HK-2 (cell line): ENCODE measurements around the gene OGG1.

Experiments
- DNase-seq: peaks from one replicate; pipeline ENCODE4 v3.0.0-alpha.2; 2018; ENCODE audit not compliant: unreplicated experiment

OGG1 gene

GRCh38 chr3:9749645-9750555 lies at the start of gene OGG1:
Gene OGG1, plus strand, starts transcription at chr3:9749952. Its CDS starts 335 bp downstream, at chr3:9750287.
- DNase-seq, result peak; percentile 92

GRCh38 chr3:9700536-9700935 lies 49.2 kb upstream of the OGG1 start:
- no peak for DNase-seq

GRCh38 chr3:9701006-9701405 lies 48.7 kb upstream of the OGG1 start:
- DNase-seq, result no peak

GRCh38 chr3:9701711-9702110 lies 48.0 kb upstream of the OGG1 start:
- DNase-seq, result no peak

- no peak for DNase-seq
Measured at GRCh38 chr3:9703240-9703639, 46.5 kb upstream of the OGG1 start.

- DNase-seq, result no peak
Measured at GRCh38 chr3:9703736-9704346, 45.9 kb upstream of the OGG1 start, which contains the start of gene CPNE9. Gene CPNE9, plus strand, starts transcription at chr3:9703833. Its CDS starts 164 bp downstream, at chr3:9703997.

GRCh38 chr3:9704347-9705322 lies 45.1 kb upstream of the OGG1 start:
- peak; percentile 16 for DNase-seq

GRCh38 chr3:9710174-9710739 lies 39.5 kb upstream of the OGG1 start:
- no peak for DNase-seq

GRCh38 chr3:9712415-9712814 lies 37.3 kb upstream of the OGG1 start:
- no peak for DNase-seq

- DNase-seq, result no peak
Measured at GRCh38 chr3:9713142-9713541, 36.6 kb upstream of the OGG1 start.

- DNase-seq, result no peak
Measured at GRCh38 chr3:9715136-9715535, 34.6 kb upstream of the OGG1 start.

- peak; percentile 63 for DNase-seq
Measured at GRCh38 chr3:9715764-9716437, 33.9 kb upstream of the OGG1 start.

- DNase-seq, result no peak
Measured at GRCh38 chr3:9716801-9717555, 32.8 kb upstream of the OGG1 start.

GRCh38 chr3:9717563-9717962 lies 32.2 kb upstream of the OGG1 start:
- no peak for DNase-seq

GRCh38 chr3:9718118-9718517 lies 31.6 kb upstream of the OGG1 start:
- no peak for DNase-seq

GRCh38 chr3:9721015-9721699 lies 28.6 kb upstream of the OGG1 start:
- peak; percentile 24 for DNase-seq

GRCh38 chr3:9721700-9722060 lies 28.1 kb upstream of the OGG1 start:
- DNase-seq, result no peak

- no peak for DNase-seq
Measured at GRCh38 chr3:9725775-9726515, 23.8 kb upstream of the OGG1 start.

GRCh38 chr3:9727041-9727595 lies 22.6 kb upstream of the OGG1 start:
- no peak for DNase-seq
